SK-N-SH (cell line): ENCODE results near the gene C18orf54. TPM values are rescaled to one million over a fixed set of nuclear protein-coding genes. Genes with fewer than 3 reads are reported as not detected.

Source experiments
- CTCF ChIA-PET: fragments of 300-600, 350-600 bp; formaldehyde crosslinking; extraction: SDS; loops from one replicate; lab custom pipeline; 2021; lab: Yijun Ruan, JAX
- POLR2A ChIA-PET: fragments of 350-600 bp; sonication (Branson Sonifier 250); formaldehyde crosslinking; extraction: SDS; loops from one replicate; lab custom pipeline; 2020; ENCODE audit warnings: antibody characterized with exemption, inconsistent platforms; lab: Yijun Ruan, JAX
- DNase-seq: peaks from one replicate; pipeline ENCODE4 v3.0.0; 2012
- H2AFZ ChIP-seq: fragments of 200-600 bp; sonication (generic); 2 replicates; pipeline ENCODE4 v1.8.1; 2016; ENCODE audit warnings: antibody characterized with exemption, mild to moderate bottlenecking, low read depth
- H3F3A ChIP-seq: fragments of 200-600 bp; sonication (generic); replicated peaks from 2 replicates; pipeline ENCODE3; 2016; ENCODE audit warnings: antibody characterized with exemption, mild to moderate bottlenecking; ENCODE audit not compliant: insufficient read depth
- H3K27ac ChIP-seq, 2 experiments: fragments of 200-500 bp in 1 of 2; fragments of 200-600 bp in 1 of 2; sonication (Bioruptor generic) in 1 of 2; sonication (generic), shearing (Covaris generic) in 1 of 2; 2 replicates each; pipeline versions ENCODE4 v1.5.1 to v1.6.1; 2014 to 2016; ENCODE audit warnings: low read depth in 2 of 2, inconsistent platforms in 1 of 2, low read length in 1 of 2, mild to moderate bottlenecking in 1 of 2, mixed read lengths in 1 of 2
- H3K27me3 ChIP-seq: fragments of 200-600 bp; sonication (generic), shearing (Covaris generic); 2 replicates; pipeline ENCODE4 v1.6.1; 2016; ENCODE audit warnings: mixed run types; ENCODE audit not compliant: insufficient read depth
- H3K36me3 ChIP-seq, 2 experiments: fragments of 200-500 bp in 1 of 2; fragments of 200-600 bp in 1 of 2; sonication (Bioruptor generic) in 1 of 2; sonication (generic) in 1 of 2; replicated peaks in 1 of 2; 2 replicates each; pipeline versions ENCODE3 to v1.5.1; 2014 to 2016; ENCODE audit warnings: low read length in 1 of 2, mild to moderate bottlenecking in 1 of 2; ENCODE audit not compliant: insufficient read depth in 2 of 2, control insufficient read depth in 1 of 2
- H3K4me1 ChIP-seq, 2 experiments: fragments of 200-500 bp in 1 of 2; fragments of 200-600 bp in 1 of 2; sonication (Bioruptor generic) in 1 of 2; sonication (generic), shearing (Covaris generic) in 1 of 2; 2 replicates each; pipeline versions ENCODE4 v1.5.1 to v1.6.1; 2014 to 2016; ENCODE audit warnings: low read depth in 1 of 2, low read length in 1 of 2, mixed run types in 1 of 2; ENCODE audit not compliant: insufficient read depth in 2 of 2, control insufficient read depth in 1 of 2
- H3K4me2 ChIP-seq: fragments of 200-600 bp; sonication (generic), shearing (Covaris generic); 2 replicates; pipeline ENCODE4 v1.6.1; 2017; ENCODE audit warnings: mixed run types
- H3K4me3 ChIP-seq, 2 experiments: fragments of 200-500 bp in 1 of 2; fragments of 200-600 bp in 1 of 2; sonication (Bioruptor generic) in 1 of 2; sonication (generic), shearing (Covaris generic) in 1 of 2; 2 replicates each; pipeline versions ENCODE4 v1.5.1 to v1.8.1; 2014 to 2016; ENCODE audit warnings: low read depth in 2 of 2, inconsistent platforms in 1 of 2, low read length in 1 of 2, mild to moderate bottlenecking in 1 of 2, mixed read lengths in 1 of 2, moderate library complexity in 1 of 2
- H3K79me2 ChIP-seq: fragments of 200-600 bp; sonication (generic); 2 replicates; pipeline ENCODE4 v1.8.1; 2017; ENCODE audit warnings: mild to moderate bottlenecking; ENCODE audit not compliant: insufficient read depth
- H3K9ac ChIP-seq: fragments of 200-600 bp; sonication (generic); 2 replicates; pipeline ENCODE4 v1.6.1; 2017; ENCODE audit warnings: mixed run types
- H3K9me2 ChIP-seq: fragments of 200-600 bp; sonication (generic); 2 replicates; pipeline ENCODE4 v1.6.1; 2017; ENCODE audit warnings: mixed run types
- H3K9me3 ChIP-seq: fragments of 200-600 bp; sonication (generic); 2 replicates; pipeline ENCODE4 v1.6.1; 2017; ENCODE audit warnings: mixed run types, mild to moderate bottlenecking, moderate library complexity
- H4K20me1 ChIP-seq: fragments of 200-600 bp; sonication (generic); 2 replicates; pipeline ENCODE4 v1.6.1; 2017; ENCODE audit warnings: mild to moderate bottlenecking, mixed run types; ENCODE audit not compliant: insufficient read depth
- FOXJ3 ChIP-seq: sonication (generic); formaldehyde crosslinking; IDR thresholded peaks from 2 replicates; pipeline ENCODE4 v1.5.1; 2020; ENCODE audit warnings: mild to moderate bottlenecking, missing genetic modification reagents
- NFIC ChIP-seq: IDR thresholded peaks from 2 replicates; pipeline ENCODE4 v1.4.0; 2012; ENCODE audit warnings: borderline replicate concordance
- POLR2AphosphoS5 ChIP-seq: IDR thresholded peaks from 2 replicates; pipeline ENCODE4 v1.6.1; 2012; ENCODE audit warnings: low read depth, low read length
- RAD21 ChIP-seq: IDR thresholded peaks from 2 replicates; pipeline ENCODE4 v1.6.1; 2012; ENCODE audit warnings: mild to moderate bottlenecking, low read length
- RFX5 ChIP-seq: IDR thresholded peaks from 2 replicates; pipeline ENCODE4 v1.6.1; 2012; ENCODE audit warnings: mild to moderate bottlenecking, improper control_type of control experiment, low read length
- RXRA ChIP-seq: IDR thresholded peaks from 2 replicates; pipeline ENCODE4 v1.4.0; 2012; ENCODE audit warnings: low read depth, mild to moderate bottlenecking, borderline replicate concordance
- SIN3A ChIP-seq: IDR thresholded peaks from 2 replicates; pipeline ENCODE4 v1.6.1; 2012; ENCODE audit warnings: low read depth, mild to moderate bottlenecking, low read length, moderate library complexity, borderline replicate concordance
- TAF1 ChIP-seq: IDR thresholded peaks from 2 replicates; pipeline ENCODE4 v1.6.1; 2012; ENCODE audit warnings: low read depth, mild to moderate bottlenecking, low read length, moderate library complexity, borderline replicate concordance
- TCF12 ChIP-seq: IDR thresholded peaks from 2 replicates; pipeline ENCODE4 v1.4.0; 2012
- WGBS: methylation state at CpG from one replicate; pipeline ENCODE4 v1.1.6; 2017; ENCODE audit warnings: low lambda C conversion rate; 5-methylcytosine and 5-hydroxymethylcytosine counted together
- polyA plus RNA-seq, 3 experiments: library from polyadenylated mRNA; depleted of rRNA; stranded (reverse); fragments of >200 nt; gene quantifications; 2 replicates each; pipeline ENCODE4 v1.2.3, GENCODE V29; 2012
- small RNA-seq, 7 experiments: library from RNA; depleted of rRNA; stranded (forward); fragments of <200 nt; gene quantifications; one replicate each; pipeline ENCODE3, GENCODE V24; 2012
- TF ChIP-seq, protein P1 (sequence below): fragments of 150-350 bp; IDR thresholded peaks from 2 replicates; pipeline ENCODE4 v1.6.1; 2017; ENCODE audit warnings: antibody characterized with exemption, low read length, low read depth, borderline replicate concordance

Gene C18orf54
- polyA plus RNA-seq, 1 of the 3 experiments (the other 2 are of a cell fraction), result 0.76 TPM

- Histone ChIP-seq H3K4me2 (no peak overlapping the region), H3K4me1 (peaks cover 0 to 3% of the 10 kb centered on the region in 2 experiments; a peak in 1 of 4 replicates), H3K27me3 (no peaks in the 10 kb centered on the region), H3K79me2 (no peaks in the 10 kb centered on the region), H3K9ac (no peak overlapping the region), H3K27ac (no peak overlapping the region), H4K20me1 (no peaks in the 10 kb centered on the region), H3F3A (no peaks in the 10 kb centered on the region), H3K36me3 (no peaks in the 10 kb centered on the region), H3K4me3 (no peak overlapping the region), H3K9me3 (no peaks in the 10 kb centered on the region), H2AFZ (no peak overlapping the region), H3K9me2 (no peaks in the 10 kb centered on the region)
- DNase-seq, result no peak
- CTCF ChIA-PET, result no interaction called here
- 19% methylated on average over 2 of the region's 2 CpGs for WGBS
- no peak for TF ChIP-seq TAF1
- TF ChIP-seq RFX5, result no peak
- TF ChIP-seq FOXJ3 (CRISPR knock-in tag), result no peak
- TF ChIP-seq RAD21, result no peak
- no peak for TF ChIP-seq TCF12
- TF ChIP-seq POLR2AphosphoS5, result no peak
- TF ChIP-seq SIN3A, result no peak
- TF ChIP-seq, protein P1, sequence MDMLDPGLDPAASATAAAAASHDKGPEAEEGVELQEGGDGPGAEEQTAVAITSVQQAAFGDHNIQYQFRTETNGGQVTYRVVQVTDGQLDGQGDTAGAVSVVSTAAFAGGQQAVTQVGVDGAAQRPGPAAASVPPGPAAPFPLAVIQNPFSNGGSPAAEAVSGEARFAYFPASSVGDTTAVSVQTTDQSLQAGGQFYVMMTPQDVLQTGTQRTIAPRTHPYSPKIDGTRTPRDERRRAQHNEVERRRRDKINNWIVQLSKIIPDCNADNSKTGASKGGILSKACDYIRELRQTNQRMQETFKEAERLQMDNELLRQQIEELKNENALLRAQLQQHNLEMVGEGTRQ, result no peak
- POLR2A ChIA-PET, result no interaction called here
Observed at GRCh38 chr18:54423831-54424230, 66.1 kb downstream of the C18orf54 start.

DNA sequence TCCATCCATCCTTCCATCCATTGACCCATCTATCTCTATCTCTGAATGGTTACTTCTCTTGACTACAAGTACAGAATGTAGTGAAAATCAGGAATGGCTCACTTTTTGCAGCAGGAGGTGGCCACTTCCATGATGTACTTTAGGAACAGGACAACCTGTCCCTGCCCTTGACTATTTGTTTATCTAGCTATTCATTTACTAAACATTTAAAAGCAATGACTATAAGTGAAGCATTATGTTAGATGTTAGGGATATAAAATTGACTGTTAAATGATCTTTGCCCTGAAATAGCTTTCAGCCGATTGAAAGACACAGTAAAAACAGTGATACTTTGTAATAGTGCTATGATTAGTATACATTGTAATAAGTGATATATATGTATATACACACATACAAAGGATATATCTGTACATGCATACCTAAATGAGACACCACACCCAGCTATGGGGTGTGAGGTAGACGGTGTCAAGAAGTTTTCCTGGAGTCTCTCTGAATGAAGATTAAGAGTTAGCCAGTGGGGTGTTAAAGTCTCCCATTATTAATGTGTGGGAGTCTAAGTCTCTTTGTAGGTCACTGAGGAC, 68.5 kb downstream of the C18orf54 start:
- H3K27me3 ChIP-seq, result no peaks in the 10 kb centered on the region
- no peak for TF ChIP-seq RXRA
- no peak for TF ChIP-seq NFIC
- no peak for TF ChIP-seq TCF12
- no peak overlapping the region for H3K27ac ChIP-seq
- DNase-seq, result no peak
- H2AFZ ChIP-seq, result no peak overlapping the region
- H3F3A ChIP-seq, result no peaks in the 10 kb centered on the region
- no peaks in the 10 kb centered on the region for H3K9me3 ChIP-seq
- POLR2A ChIA-PET, result no interaction called here
- no peak overlapping the region for H3K4me2 ChIP-seq
- 51% methylated on average over 2 of the region's 2 CpGs for WGBS
- H3K9ac ChIP-seq, result no peak overlapping the region
- H3K79me2 ChIP-seq, result no peaks in the 10 kb centered on the region
- no peaks in the 10 kb centered on the region for H3K36me3 ChIP-seq
- peaks cover 0 to 3% of the 10 kb centered on the region in 2 experiments; a peak in 1 of 4 replicates for H3K4me1 ChIP-seq
- H3K4me3 ChIP-seq, result no peak overlapping the region
- CTCF ChIA-PET, result interaction anchor here (1.4 kb wide), 1 partner anchor 9 kb away, joined by 4 read pairs; no protein-coding TSS in a partner anchor
- no peaks in the 10 kb centered on the region for H3K9me2 ChIP-seq
- no peaks in the 10 kb centered on the region for H4K20me1 ChIP-seq

Small RNA genes within 50 kb of the gene (small RNA-seq; reads per million reads assigned to genes)
- gene SNRPGP2, result 0 to 4.2 (median 0) reads per million in 7 experiments

Other genes starting within 250 kb of the C18orf54 start
- gene MBD2, start 133.2 kb upstream of the C18orf54 start, polyA plus RNA-seq (2012; rRNA removed), result 12.5 and 13.3 TPM in 2 replicates
- 11.9 and 21.7 TPM in 2 replicates for gene POLI, start 88.4 kb upstream of the C18orf54 start, polyA plus RNA-seq (2012; rRNA removed)
- gene STARD6, start within 50 bp of the C18orf54 start, polyA plus RNA-seq (2012; rRNA removed), result not detected in 2 replicates
- gene DYNAP, start 233.3 kb downstream of the C18orf54 start, polyA plus RNA-seq (2012; rRNA removed), result not detected in 2 replicates